OCI-LY3 (cell line): ENCODE data around the gene SPDYA.

Experiments
- H2AFZ ChIP-seq: fragments of 200-600, 300-600 bp; shearing (Covaris generic); 2 replicates; pipeline ENCODE4 v1.6.0; 2014; ENCODE audit warnings: antibody characterized with exemption, low read depth, low read length
- H3K27ac ChIP-seq: fragments of 200-600, 300-600 bp; sonication (generic); 2 replicates; pipeline ENCODE4 v1.5.1; 2014; ENCODE audit warnings: mild to moderate bottlenecking, low read length, moderate library complexity, mixed read lengths
- H3K27me3 ChIP-seq: fragments of 200-600, 300-600 bp; sonication (generic); 2 replicates; pipeline ENCODE4 v1.6.1; 2014; ENCODE audit warnings: low read depth, low read length, mixed read lengths
- H3K36me3 ChIP-seq: fragments of 200-600, 300-600 bp; sonication (generic); replicated peaks from 2 replicates; pipeline ENCODE3; 2014; ENCODE audit warnings: low read depth, low read length, mixed read lengths
- H3K4me1 ChIP-seq: fragments of 300-600, 200-600 bp; sonication (generic); 2 replicates; pipeline ENCODE4 v1.6.1; 2014; ENCODE audit warnings: low read length, mixed read lengths
- H3K4me2 ChIP-seq: fragments of 200-600, 300-600 bp; sonication (generic); 2 replicates; pipeline ENCODE4 v1.6.1; 2014; ENCODE audit warnings: low read length, mixed read lengths
- H3K4me3 ChIP-seq: fragments of 300-600, 200-600 bp; sonication (generic); 2 replicates; pipeline ENCODE4 v1.5.1; 2014; ENCODE audit warnings: antibody characterized with exemption, mild to moderate bottlenecking, low read length, moderate library complexity
- H3K79me2 ChIP-seq: fragments of 300-600, 200-600 bp; shearing (Covaris generic); 2 replicates; pipeline ENCODE4 v1.6.1; 2014; ENCODE audit warnings: mild to moderate bottlenecking, low read length, mixed read lengths
- H3K9ac ChIP-seq: fragments of 300-600, 200-600 bp; shearing (Covaris generic); 2 replicates; pipeline ENCODE4 v1.6.0; 2014; ENCODE audit warnings: mild to moderate bottlenecking, low read length, moderate library complexity
- H3K9me3 ChIP-seq: fragments of 200-600, 300-600 bp; shearing (Covaris generic); 2 replicates; pipeline ENCODE4 v1.6.1; 2014; ENCODE audit warnings: low read length, mixed read lengths; ENCODE audit not compliant: insufficient read depth
- H4K20me1 ChIP-seq: fragments of 200-600, 300-600 bp; sonication (generic); 2 replicates; pipeline ENCODE4 v1.6.1; 2016; ENCODE audit warnings: low read length, mixed read lengths; ENCODE audit not compliant: insufficient read depth
- EZH2phosphoT487 ChIP-seq: fragments of 200-600 bp; shearing (Covaris generic); IDR thresholded peaks from 2 replicates; pipeline ENCODE4 v1.6.1; 2018; ENCODE audit warnings: antibody characterized with exemption, mixed run types, low read depth
- TF ChIP-seq, protein P1 (sequence below): fragments of 200-600, 300-600 bp; sonication (generic); IDR thresholded peaks from 2 replicates; pipeline ENCODE4 v1.5.1; 2014; ENCODE audit warnings: antibody characterized with exemption, low read length, low read depth

SPDYA gene

DNA sequence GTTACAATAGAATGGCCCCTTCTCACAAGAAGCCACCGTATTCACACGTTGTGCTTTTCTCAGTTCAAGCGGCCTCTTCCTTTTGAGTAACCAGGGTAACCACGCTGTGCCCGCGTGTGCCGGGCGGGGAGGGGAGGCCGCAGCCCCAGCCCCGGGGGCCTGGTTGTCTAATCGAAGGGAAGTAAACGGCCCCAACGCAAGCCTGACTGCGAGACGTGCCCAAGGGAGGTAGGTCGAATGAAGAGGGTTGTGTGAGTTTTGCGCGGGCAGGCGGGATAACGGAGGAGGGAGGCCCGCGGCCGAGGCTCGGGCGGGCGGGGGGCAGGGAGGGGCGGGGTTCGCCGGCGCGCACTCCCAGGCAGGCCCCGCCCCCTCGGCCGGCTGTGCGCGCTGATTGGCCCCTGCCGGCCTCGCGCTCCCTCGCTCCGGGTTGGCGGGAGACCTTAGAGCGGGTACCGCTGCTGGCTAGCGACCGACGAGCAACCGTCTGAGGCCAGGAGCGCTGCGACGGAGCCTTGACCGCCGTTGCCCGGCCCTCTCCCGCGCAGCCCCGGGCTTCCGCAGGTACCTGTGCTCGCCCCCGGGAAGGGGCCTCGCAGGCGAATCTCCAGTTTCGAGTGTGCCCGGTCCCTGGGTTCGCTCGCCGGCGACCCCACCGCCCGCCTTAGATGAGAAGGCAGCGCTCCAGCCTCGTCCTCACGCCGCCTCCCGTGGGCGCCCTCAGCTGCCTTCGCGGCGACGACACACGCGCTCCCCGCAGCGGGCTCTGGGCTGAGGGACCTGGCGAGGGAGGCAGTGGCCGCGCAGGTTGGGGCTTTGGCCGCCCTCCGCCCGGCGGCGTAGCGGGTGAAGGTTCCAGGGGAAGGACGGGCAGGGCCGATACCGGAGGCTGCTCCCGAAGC is at the start of gene SPDYA:
SPDYA (plus strand) TSS at position 451 of the 902 bp plus-strand sequence. CDS start 5,181 bp downstream, outside the sequence.
- Histone ChIP-seq H3K27ac (no peak within 1 kb of the TSS), H3K9ac (no peak within 1 kb of the TSS), H3K79me2 (no peaks in the 10 kb centered on the region), H3K36me3 (peaks cover 24% of the 10 kb centered on the region), H2AFZ (no peak within 1 kb of the TSS), H3K27me3 (no peaks in the 10 kb centered on the region), H3K4me1 (no peaks in the 10 kb centered on the region), H3K9me3 (no peaks in the 10 kb centered on the region), H4K20me1 (no peaks in the 10 kb centered on the region), H3K4me2 (no peak within 1 kb of the TSS), H3K4me3 (no peak within 1 kb of the TSS)
- TF ChIP-seq, protein P1, sequence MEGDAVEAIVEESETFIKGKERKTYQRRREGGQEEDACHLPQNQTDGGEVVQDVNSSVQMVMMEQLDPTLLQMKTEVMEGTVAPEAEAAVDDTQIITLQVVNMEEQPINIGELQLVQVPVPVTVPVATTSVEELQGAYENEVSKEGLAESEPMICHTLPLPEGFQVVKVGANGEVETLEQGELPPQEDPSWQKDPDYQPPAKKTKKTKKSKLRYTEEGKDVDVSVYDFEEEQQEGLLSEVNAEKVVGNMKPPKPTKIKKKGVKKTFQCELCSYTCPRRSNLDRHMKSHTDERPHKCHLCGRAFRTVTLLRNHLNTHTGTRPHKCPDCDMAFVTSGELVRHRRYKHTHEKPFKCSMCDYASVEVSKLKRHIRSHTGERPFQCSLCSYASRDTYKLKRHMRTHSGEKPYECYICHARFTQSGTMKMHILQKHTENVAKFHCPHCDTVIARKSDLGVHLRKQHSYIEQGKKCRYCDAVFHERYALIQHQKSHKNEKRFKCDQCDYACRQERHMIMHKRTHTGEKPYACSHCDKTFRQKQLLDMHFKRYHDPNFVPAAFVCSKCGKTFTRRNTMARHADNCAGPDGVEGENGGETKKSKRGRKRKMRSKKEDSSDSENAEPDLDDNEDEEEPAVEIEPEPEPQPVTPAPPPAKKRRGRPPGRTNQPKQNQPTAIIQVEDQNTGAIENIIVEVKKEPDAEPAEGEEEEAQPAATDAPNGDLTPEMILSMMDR, result no peak
- no peak for TF ChIP-seq EZH2phosphoT487

DNA sequence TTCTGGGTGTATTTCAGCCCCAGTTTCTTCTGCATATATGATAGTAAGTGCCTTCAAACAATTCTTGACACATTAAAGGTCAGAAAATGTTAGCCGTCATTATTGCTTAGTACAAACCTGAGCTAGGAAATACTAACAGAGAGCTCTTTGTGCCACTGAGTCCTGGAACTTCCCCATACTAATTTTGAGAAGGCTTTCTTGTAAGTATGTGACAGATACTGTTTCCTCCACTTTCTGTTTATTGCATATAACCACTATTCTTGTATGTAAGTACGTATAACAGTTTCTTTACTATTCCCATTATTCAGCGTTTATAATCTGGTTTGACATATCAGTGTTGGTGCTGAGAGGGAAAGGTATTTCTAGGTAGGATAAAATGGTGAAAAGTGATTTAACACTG is 49.2 kb upstream of the SPDYA start:
- Histone ChIP-seq H3K4me2 (no peak overlapping the region), H3K27ac (no peak overlapping the region), H3K27me3 (no peaks in the 10 kb centered on the region), H3K79me2 (peaks cover 100% of the 10 kb centered on the region), H3K9ac (no peak overlapping the region), H3K36me3 (peaks cover 30% of the 10 kb centered on the region), H2AFZ (no peak overlapping the region), H3K9me3 (no peaks in the 10 kb centered on the region; the same call in 1 of the 2 replicates), H4K20me1 (peaks cover 95% of the 10 kb centered on the region), H3K4me1 (no peaks in the 10 kb centered on the region), H3K4me3 (no peak overlapping the region)
- TF ChIP-seq, protein P1, result no peak
- TF ChIP-seq EZH2phosphoT487, result no peak

DNA sequence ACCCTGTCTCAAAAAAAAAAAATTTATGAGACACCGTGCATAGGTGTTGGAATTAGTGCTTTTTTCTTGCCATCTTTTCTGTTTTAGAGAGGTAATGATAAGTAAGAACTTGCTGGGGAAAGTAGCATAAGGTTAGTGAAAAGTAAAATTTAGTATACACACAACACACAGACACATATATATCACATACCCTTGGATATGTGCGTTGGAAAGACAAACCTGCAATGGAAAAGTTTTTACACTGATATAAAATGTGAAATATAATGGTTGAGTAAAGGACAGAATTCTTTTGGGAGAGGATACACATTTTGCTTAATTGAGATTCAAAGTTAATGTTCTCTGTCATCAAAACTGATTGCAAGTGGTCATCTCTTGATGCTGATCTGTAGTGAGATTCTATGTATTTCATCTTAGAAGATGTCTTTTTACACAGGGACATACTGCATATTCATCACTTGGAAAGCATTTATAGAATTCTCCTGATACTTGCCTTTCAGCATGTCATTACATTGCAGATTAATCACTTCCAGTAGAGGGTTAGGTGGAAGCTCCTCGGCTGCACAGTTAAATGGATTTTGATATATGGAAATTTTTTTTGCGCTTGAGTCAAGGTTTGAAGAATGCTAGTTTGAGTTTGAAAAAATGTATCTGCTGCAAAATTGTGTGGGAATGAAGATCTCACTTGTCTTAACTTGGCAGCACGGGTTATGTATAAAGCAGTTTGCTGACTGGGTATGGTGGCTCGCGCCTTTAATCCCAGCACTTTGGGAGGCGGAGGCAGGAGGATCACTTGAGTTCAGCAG is 45.5 kb upstream of the SPDYA start:
- TF ChIP-seq EZH2phosphoT487, result no peak
- no peak overlapping the region for H3K9ac ChIP-seq
- H3K9me3 ChIP-seq, result no peaks in the 10 kb centered on the region; the same call in 1 of the 2 replicates
- H3K4me1 ChIP-seq, result 0 out of 2 replicates have a peak, but pooled peaks cover 5% of the 10 kb centered on the region
- no peaks in the 10 kb centered on the region for H3K27me3 ChIP-seq
- H3K4me3 ChIP-seq, result no peak overlapping the region
- H4K20me1 ChIP-seq, result peaks cover 98% of the 10 kb centered on the region
- peaks cover 27% of the 10 kb centered on the region for H3K36me3 ChIP-seq
- no peak overlapping the region for H3K27ac ChIP-seq
- peaks cover 100% of the 10 kb centered on the region for H3K79me2 ChIP-seq
- no peak overlapping the region for H3K4me2 ChIP-seq
- H2AFZ ChIP-seq, result no peak overlapping the region

DNA sequence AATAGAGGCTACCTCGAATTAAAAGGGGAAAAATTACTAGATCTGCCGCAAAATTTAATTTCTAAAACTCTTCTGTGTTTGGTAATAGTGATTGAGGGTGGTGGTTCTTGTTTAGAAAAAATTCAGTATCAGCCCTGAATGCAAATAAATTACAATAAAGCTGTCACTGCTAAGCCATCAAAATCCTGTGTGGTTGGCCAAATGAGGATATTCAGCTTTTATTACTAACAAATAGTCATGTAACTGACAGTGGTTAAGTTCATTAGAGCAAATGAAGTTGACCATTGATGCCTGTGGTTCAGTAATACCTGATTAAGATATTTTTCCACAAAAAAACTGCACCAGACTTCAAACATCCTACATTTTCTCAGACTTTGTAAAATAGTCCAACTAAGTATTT is 44.6 kb upstream of the SPDYA start:
- 0 out of 2 replicates have a peak, but pooled peaks cover 5% of the 10 kb centered on the region for H3K4me1 ChIP-seq
- no peak overlapping the region for H3K4me2 ChIP-seq
- no peak overlapping the region for H3K27ac ChIP-seq
- peaks cover 99% of the 10 kb centered on the region for H3K79me2 ChIP-seq
- TF ChIP-seq, protein P1, result no peak
- no peak for TF ChIP-seq EZH2phosphoT487
- H3K4me3 ChIP-seq, result no peak overlapping the region
- no peak overlapping the region for H2AFZ ChIP-seq
- no peaks in the 10 kb centered on the region; the same call in 1 of the 2 replicates for H3K9me3 ChIP-seq
- no peaks in the 10 kb centered on the region for H3K27me3 ChIP-seq
- H3K9ac ChIP-seq, result no peak overlapping the region
- peaks cover 23% of the 10 kb centered on the region for H3K36me3 ChIP-seq
- H4K20me1 ChIP-seq, result peaks cover 96% of the 10 kb centered on the region
